ENCODE data around the gene NSMCE1. TPM values are rescaled to one million over a fixed set of nuclear protein-coding genes. Genes with fewer than 3 reads are reported as not detected.
A peak's percentile ranks its signal among the peaks of the same experiment; 100 is the strongest.

NSMCE1 gene
- total and polyA plus RNA-seq, 2 of the 4 experiments (the other 2 are of a cell fraction) = 47.5 to 120 TPM

DNA sequence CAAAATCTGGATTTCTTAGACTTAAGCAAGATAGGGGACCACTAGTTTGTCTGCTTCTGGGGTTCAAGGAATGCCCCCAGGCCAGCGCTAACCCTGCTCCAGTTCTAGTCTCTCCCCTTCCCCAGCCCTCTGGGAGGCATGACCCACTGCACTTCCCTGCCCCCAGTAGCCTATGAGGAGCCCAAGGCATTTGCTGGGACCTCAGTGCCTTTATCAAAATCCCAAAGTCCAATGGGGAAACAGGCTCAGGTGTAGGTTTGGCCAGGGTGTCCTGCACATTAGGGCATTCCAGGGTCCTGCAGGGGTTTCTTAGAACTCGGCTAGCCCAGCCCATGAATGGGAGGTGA lies 46.4 kb upstream of the NSMCE1 start:
- H3K18ac ChIP-seq (ENCODE audit: low read depth, low read length) = peak overlapping the region; percentile 50
- TF ChIP-seq BHLHE40 (IDR thresholded peaks at IDR 0.05; ENCODE audit: low read depth, low read length) = no peak
- no peak for TF ChIP-seq MAFK (IDR thresholded peaks at IDR 0.05; ENCODE audit: low read depth, low read length)
- TF ChIP-seq CEBPB (IDR thresholded peaks at IDR 0.05; ENCODE audit: low read depth, low read length) = no peak
- TF ChIP-seq FOS (IDR thresholded peaks at IDR 0.05; ENCODE audit: low read depth, low read length) = no peak
- TF ChIP-seq, protein P1, sequence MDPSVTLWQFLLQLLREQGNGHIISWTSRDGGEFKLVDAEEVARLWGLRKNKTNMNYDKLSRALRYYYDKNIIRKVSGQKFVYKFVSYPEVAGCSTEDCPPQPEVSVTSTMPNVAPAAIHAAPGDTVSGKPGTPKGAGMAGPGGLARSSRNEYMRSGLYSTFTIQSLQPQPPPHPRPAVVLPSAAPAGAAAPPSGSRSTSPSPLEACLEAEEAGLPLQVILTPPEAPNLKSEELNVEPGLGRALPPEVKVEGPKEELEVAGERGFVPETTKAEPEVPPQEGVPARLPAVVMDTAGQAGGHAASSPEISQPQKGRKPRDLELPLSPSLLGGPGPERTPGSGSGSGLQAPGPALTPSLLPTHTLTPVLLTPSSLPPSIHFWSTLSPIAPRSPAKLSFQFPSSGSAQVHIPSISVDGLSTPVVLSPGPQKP (IDR thresholded peaks at IDR 0.05; ENCODE audit: borderline replicate concordance, low read depth, low read length) = no peak
- TF ChIP-seq, protein P2, sequence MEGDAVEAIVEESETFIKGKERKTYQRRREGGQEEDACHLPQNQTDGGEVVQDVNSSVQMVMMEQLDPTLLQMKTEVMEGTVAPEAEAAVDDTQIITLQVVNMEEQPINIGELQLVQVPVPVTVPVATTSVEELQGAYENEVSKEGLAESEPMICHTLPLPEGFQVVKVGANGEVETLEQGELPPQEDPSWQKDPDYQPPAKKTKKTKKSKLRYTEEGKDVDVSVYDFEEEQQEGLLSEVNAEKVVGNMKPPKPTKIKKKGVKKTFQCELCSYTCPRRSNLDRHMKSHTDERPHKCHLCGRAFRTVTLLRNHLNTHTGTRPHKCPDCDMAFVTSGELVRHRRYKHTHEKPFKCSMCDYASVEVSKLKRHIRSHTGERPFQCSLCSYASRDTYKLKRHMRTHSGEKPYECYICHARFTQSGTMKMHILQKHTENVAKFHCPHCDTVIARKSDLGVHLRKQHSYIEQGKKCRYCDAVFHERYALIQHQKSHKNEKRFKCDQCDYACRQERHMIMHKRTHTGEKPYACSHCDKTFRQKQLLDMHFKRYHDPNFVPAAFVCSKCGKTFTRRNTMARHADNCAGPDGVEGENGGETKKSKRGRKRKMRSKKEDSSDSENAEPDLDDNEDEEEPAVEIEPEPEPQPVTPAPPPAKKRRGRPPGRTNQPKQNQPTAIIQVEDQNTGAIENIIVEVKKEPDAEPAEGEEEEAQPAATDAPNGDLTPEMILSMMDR (conservative IDR thresholded peaks at IDR 0.05; ENCODE audit: low read depth, low read length) = no peak
- TF ChIP-seq, protein P3, sequence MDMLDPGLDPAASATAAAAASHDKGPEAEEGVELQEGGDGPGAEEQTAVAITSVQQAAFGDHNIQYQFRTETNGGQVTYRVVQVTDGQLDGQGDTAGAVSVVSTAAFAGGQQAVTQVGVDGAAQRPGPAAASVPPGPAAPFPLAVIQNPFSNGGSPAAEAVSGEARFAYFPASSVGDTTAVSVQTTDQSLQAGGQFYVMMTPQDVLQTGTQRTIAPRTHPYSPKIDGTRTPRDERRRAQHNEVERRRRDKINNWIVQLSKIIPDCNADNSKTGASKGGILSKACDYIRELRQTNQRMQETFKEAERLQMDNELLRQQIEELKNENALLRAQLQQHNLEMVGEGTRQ (IDR thresholded peaks at IDR 0.05; ENCODE audit: low read depth, low read length) = no peak
- TF ChIP-seq POLR2A (IDR thresholded peaks at IDR 0.05; ENCODE audit: low read depth, low read length) = no peak; the same call in 1 of the 2 replicates
- no peak for TF ChIP-seq MAZ (IDR thresholded peaks at IDR 0.05; ENCODE audit: borderline replicate concordance, low read depth, low read length)
- TF ChIP-seq NFE2L2 (IDR thresholded peaks at IDR 0.05; ENCODE audit: low read depth, low read length) = no peak
- TF ChIP-seq SMC3 (IDR thresholded peaks at IDR 0.05; ENCODE audit: low read depth, low read length) = no peak
- no peak for TF ChIP-seq RCOR1 (IDR thresholded peaks at IDR 0.05; ENCODE audit: insufficient replicate concordance, low read length)
- TF ChIP-seq MXI1 (IDR thresholded peaks at IDR 0.05; ENCODE audit: borderline replicate concordance, low read depth, low read length) = no peak
- TF ChIP-seq RAD21 (IDR thresholded peaks at IDR 0.05; ENCODE audit: low read length) = no peak
- no peak for TF ChIP-seq RFX5 (IDR thresholded peaks at IDR 0.05; ENCODE audit: low read depth, low read length)
- no peak for TF ChIP-seq CHD1 (IDR thresholded peaks at IDR 0.05; ENCODE audit: low read depth, low read length)
- H2BK20ac ChIP-seq (ENCODE audit: low read depth, low read length) = peak overlapping the region; percentile 69
- H4K20me1 ChIP-seq (ENCODE audit: insufficient read depth, low read length) = peaks cover 34% of the 10 kb centered on the region
- CTCF ChIA-PET = no interaction called here
- no peaks in the 10 kb centered on the region for H3K9me3 ChIP-seq (ENCODE audit: control insufficient read depth, insufficient read depth, low read length)
- DNase-seq (no peak), ATAC-seq (ENCODE audit: low read depth) (no peak)
- H3K9me1 ChIP-seq (ENCODE audit: insufficient read depth, low read length) = peaks cover 22% of the 10 kb centered on the region
- BruUV-seq (replicated peaks) = no TSS peak
- peak overlapping the region; percentile 80 for H3K27ac ChIP-seq (ENCODE audit: insufficient read depth, low read length)
- peak overlapping the region; percentile 94 for H2BK5ac ChIP-seq (ENCODE audit: low read depth, low read length, poor library complexity, severe bottlenecking)
- no peak overlapping the region for H2AFZ ChIP-seq (replicated peaks; ENCODE audit: low read length, poor library complexity)
- peak overlapping the region; percentile 69 for H3K56ac ChIP-seq (ENCODE audit: extremely low read depth, insufficient read depth, low read length)
- peak overlapping the region; percentile 98 for H2AK5ac ChIP-seq (ENCODE audit: low read depth, low read length)
- H3K79me1 ChIP-seq (ENCODE audit: low read depth in 1 of 2, low read length in 2 of 2) = peaks cover 7 to 63% of the 10 kb centered on the region in 2 experiments; a peak in 3 of 4 replicates
- no peaks in the 10 kb centered on the region for H3K27me3 ChIP-seq (ENCODE audit: control insufficient read depth, insufficient read depth, low read length)
- peak overlapping the region; percentile 82 to 86 for H4K8ac ChIP-seq (ENCODE audit: low read depth in 2 of 2, low read length in 2 of 2)
- H2BK120ac ChIP-seq (ENCODE audit: low read depth, low read length) = peak overlapping the region; percentile 92
- peak overlapping the region; percentile 74 for H3K4me3 ChIP-seq (ENCODE audit: insufficient read depth, low read depth, low read length)
- H3K4ac ChIP-seq (ENCODE audit: low read depth, low read length) = peak overlapping the region; percentile 96
- in situ Hi-C loops (cut with MboI; ENCODE audit: low sequenced_read_pairs) = loop anchor here (5.0 kb wide), 2 partner anchors 48 to 73 kb away; partner anchors contain the start of gene NSMCE1
- peaks cover 22% of the 10 kb centered on the region for H3K36me3 ChIP-seq (ENCODE audit: control insufficient read depth, insufficient read depth, low read length)
- no CpG with 5 or more reads among the region's 2 CpGs for WGBS, 2 experiments (ENCODE audit: extremely low coverage in 2 of 2, insufficient read length in 1 of 2)
- dilution Hi-C loops (cut with HindIII; ENCODE audit: low sequenced_read_pairs, unreplicated experiment) = no loop called here
- POLR2A ChIA-PET (ENCODE audit: unreplicated experiment) = no interaction called here
- peak overlapping the region; percentile 90 for H4K5ac ChIP-seq (ENCODE audit: low read depth, low read length)
- peak overlapping the region; percentile 90 for H4K91ac ChIP-seq (ENCODE audit: insufficient read depth, low read depth, low read length)
- peak overlapping the region; percentile 89 for H3K14ac ChIP-seq (replicated peaks; ENCODE audit: low read depth, low read length)
- peak overlapping the region; percentile 89 for H3K9ac ChIP-seq (ENCODE audit: low read depth, low read length)
- H2BK15ac ChIP-seq (ENCODE audit: low read depth, low read length) = peak overlapping the region; percentile 63; the same call in 1 of the 3 replicates
- intact Hi-C loops (cut with micrococcal nuclease) = loop anchor here (2.0 to 5.0 kb wide), 2 partner anchors 48 to 80 kb away; partner anchors contain the start of gene NSMCE1
- H3K23ac ChIP-seq (ENCODE audit: low read depth, low read length) = peak overlapping the region; percentile 32
- peak overlapping the region; percentile 89 for H2AK9ac ChIP-seq (replicated peaks; ENCODE audit: low read depth, low read length, poor library complexity)
- peak overlapping the region; percentile 71 for H3K4me2 ChIP-seq (ENCODE audit: low read depth, low read length)
- H3K4me1 ChIP-seq (ENCODE audit: control insufficient read depth, insufficient read depth, low read length) = peaks cover 28% of the 10 kb centered on the region
